Thyroid gland (tissue), 4 donors: ENCODE measurements around the gene TOPBP1. TPM values are rescaled to one million over a fixed set of nuclear protein-coding genes. Genes with fewer than 3 reads are reported as not detected.

Experiments used
- DNase-seq, 2 donors: peaks; one replicate each; pipeline ENCODE4 v3.0.0-alpha.2; 2019
- H3K27ac ChIP-seq, 3 donors: fragments of 200-600 bp; sonication (generic); 1 replicate in 2 of 3; 2 replicates in 1 of 3; pipeline ENCODE4 v1.5.1; 2016 to 2019; ENCODE audit warnings: mild to moderate bottlenecking in 1 of 3, moderate library complexity in 1 of 3
- H3K27me3 ChIP-seq: fragments of 200-600 bp; sonication (generic); one replicate; pipeline ENCODE4 v1.5.1; 2019
- H3K36me3 ChIP-seq, 2 donors: fragments of 200-600 bp; sonication (generic); one replicate each; pipeline ENCODE4 v1.5.1; 2016 to 2019
- H3K4me1 ChIP-seq, 2 donors: fragments of 200-600 bp; sonication (generic); one replicate each; pipeline ENCODE4 v1.5.1; 2017 to 2019
- H3K4me3 ChIP-seq, 3 donors: fragments of 200-600 bp; sonication (generic); replicated peaks in 1 of 3; 1 replicate in 2 of 3; 2 replicates in 1 of 3; pipeline ENCODE4 v1.5.1; 2016; ENCODE audit warnings: mild to moderate bottlenecking in 1 of 3
- H3K9me3 ChIP-seq: fragments of 200-600 bp; sonication (generic); one replicate; pipeline ENCODE4 v1.5.1; 2017
- POLR2A ChIP-seq, 2 donors: fragments of 450-650 bp; IDR thresholded peaks; one replicate each; pipeline ENCODE4 v1.6.1; 2017; ENCODE audit warnings: antibody characterized with exemption in 2 of 2, mild to moderate bottlenecking in 2 of 2, moderate library complexity in 1 of 2
- whole genome bisulfite sequencing, 2 donors: methylation state at CpG; one replicate each; pipeline ENCODE4 v1.1.5; 2017; 5-methylcytosine and 5-hydroxymethylcytosine counted together
- intact Hi-C: fragments of 100-400 bp; cut with DNase I; formaldehyde crosslinking; loops from one replicate; pipeline ENCODE4 v1.15.1; 2023
- total RNA-seq, 4 donors: library from RNA; depleted of rRNA; stranded (reverse); fragments of >200 nt; gene quantifications; one replicate each; pipeline ENCODE4 v1.2.3, GENCODE V29; 2016
- TF ChIP-seq, protein P1 (sequence below), 6 experiments: fragments of 200-600 bp in 3 of 6; fragments of 450-650 bp in 3 of 6; sonication (generic) in 3 of 6; IDR thresholded peaks; one replicate each; pipeline ENCODE4 v1.5.1; 2016 to 2019; ENCODE audit warnings: antibody characterized with exemption in 6 of 6, mild to moderate bottlenecking in 2 of 6, inconsistent platforms in 1 of 6, moderate library complexity in 1 of 6

Gene TOPBP1
- total RNA-seq, 4 donors from 2014 or later, result 25.5 to 46.7 (median 29.4) TPM

- Histone ChIP-seq H3K4me1 (no peaks in the 10 kb centered on the region), H3K9me3 (no peaks in the 10 kb centered on the region), H3K27me3 (no peaks in the 10 kb centered on the region), H3K36me3 (no peaks in the 10 kb centered on the region), H3K4me3 (no peak overlapping the region), H3K27ac (no peak overlapping the region)
- intact Hi-C loops, result no loop called here
- 79 to 93% methylated on average over 2 to 7 of the region's 7 CpGs for WGBS, 2 donors
- DNase-seq, result no peak
- TF ChIP-seq, protein P1, sequence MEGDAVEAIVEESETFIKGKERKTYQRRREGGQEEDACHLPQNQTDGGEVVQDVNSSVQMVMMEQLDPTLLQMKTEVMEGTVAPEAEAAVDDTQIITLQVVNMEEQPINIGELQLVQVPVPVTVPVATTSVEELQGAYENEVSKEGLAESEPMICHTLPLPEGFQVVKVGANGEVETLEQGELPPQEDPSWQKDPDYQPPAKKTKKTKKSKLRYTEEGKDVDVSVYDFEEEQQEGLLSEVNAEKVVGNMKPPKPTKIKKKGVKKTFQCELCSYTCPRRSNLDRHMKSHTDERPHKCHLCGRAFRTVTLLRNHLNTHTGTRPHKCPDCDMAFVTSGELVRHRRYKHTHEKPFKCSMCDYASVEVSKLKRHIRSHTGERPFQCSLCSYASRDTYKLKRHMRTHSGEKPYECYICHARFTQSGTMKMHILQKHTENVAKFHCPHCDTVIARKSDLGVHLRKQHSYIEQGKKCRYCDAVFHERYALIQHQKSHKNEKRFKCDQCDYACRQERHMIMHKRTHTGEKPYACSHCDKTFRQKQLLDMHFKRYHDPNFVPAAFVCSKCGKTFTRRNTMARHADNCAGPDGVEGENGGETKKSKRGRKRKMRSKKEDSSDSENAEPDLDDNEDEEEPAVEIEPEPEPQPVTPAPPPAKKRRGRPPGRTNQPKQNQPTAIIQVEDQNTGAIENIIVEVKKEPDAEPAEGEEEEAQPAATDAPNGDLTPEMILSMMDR (IDR thresholded peaks at IDR 0.05), result no peak
- TF ChIP-seq POLR2A (IDR thresholded peaks at IDR 0.05), result no peak
Measured at GRCh38 chr3:133701435-133702358, 40.0 kb upstream of the TOPBP1 start.

DNA sequence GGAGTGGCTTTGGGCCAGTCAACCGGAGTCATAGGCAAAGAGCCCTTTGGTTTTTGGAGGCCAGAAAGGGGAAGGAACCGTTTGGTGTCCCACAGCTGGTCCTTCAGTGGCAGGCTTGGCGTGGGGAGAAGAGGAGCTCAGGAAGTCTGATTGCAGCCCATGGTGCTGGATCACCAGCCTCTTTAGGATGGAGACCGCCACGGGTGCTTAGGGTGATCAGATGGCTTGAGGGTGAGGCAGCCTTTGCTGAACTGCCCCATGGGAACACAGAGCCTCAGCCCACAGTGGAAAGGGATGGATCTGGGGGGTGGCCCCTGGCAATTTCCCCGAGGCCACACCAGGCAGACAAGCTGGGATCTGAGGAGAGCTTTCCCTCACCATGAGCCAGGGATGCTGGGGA is 38.6 kb upstream of the TOPBP1 start:
- no peaks in the 10 kb centered on the region for H3K9me3 ChIP-seq
- H3K36me3 ChIP-seq, result no peaks in the 10 kb centered on the region
- H3K27me3 ChIP-seq, result no peaks in the 10 kb centered on the region
- no peak for TF ChIP-seq POLR2A (IDR thresholded peaks at IDR 0.05)
- TF ChIP-seq, protein P1 (IDR thresholded peaks at IDR 0.05), result no peak
- H3K4me3 ChIP-seq, result no peak overlapping the region
- 75 to 91% methylated on average over 6 of the region's 6 CpGs for WGBS, 2 donors
- DNase-seq, result no peak
- no peak overlapping the region for H3K27ac ChIP-seq
- intact Hi-C loops, result no loop called here
- no peaks in the 10 kb centered on the region for H3K4me1 ChIP-seq

- H3K27ac ChIP-seq, result no peak overlapping the region
- intact Hi-C loops, result no loop called here
- H3K36me3 ChIP-seq, result no peaks in the 10 kb centered on the region
- WGBS, 2 donors, result 79 to 88% methylated on average over 3 of the region's 3 CpGs
- no peaks in the 10 kb centered on the region for H3K9me3 ChIP-seq
- no peak overlapping the region for H3K4me3 ChIP-seq
- H3K27me3 ChIP-seq, result no peaks in the 10 kb centered on the region
- H3K4me1 ChIP-seq, result no peaks in the 10 kb centered on the region
- DNase-seq, result no peak
- TF ChIP-seq, protein P1 (IDR thresholded peaks at IDR 0.05), result no peak
- TF ChIP-seq POLR2A (IDR thresholded peaks at IDR 0.05), result no peak
Measured at GRCh38 chr3:133699903-133700302, 38.2 kb upstream of the TOPBP1 start.

DNA sequence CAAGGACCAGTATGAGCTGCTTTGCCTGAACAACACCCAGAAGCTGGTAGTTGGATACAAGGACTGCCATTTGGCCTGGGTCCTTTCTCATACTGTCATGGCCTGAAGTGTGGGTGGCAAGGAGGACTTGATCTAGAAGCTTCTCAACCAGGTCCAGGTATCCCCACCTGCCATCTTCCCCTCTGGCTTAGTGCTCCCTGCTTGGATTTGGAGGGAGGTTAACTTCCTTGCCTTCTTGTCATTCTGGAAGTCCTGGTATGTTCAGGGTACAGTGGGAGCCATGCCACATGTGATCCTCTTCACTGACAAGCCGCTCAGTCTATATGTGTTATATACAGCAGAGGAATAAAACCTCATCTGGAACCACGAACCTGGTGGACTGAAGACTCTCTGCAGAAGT is 37.7 kb upstream of the TOPBP1 start:
- no peak for DNase-seq
- Histone ChIP-seq H3K4me1 (no peaks in the 10 kb centered on the region), H3K9me3 (no peaks in the 10 kb centered on the region), H3K36me3 (no peaks in the 10 kb centered on the region), H3K27ac (no peak overlapping the region), H3K4me3 (no peak overlapping the region), H3K27me3 (no peaks in the 10 kb centered on the region)
- intact Hi-C loops, result no loop called here
- TF ChIP-seq, protein P1 (IDR thresholded peaks at IDR 0.05), result no peak
- TF ChIP-seq POLR2A (IDR thresholded peaks at IDR 0.05), result no peak
- 76 to 81% methylated on average over 2 of the region's 2 CpGs for WGBS, 2 donors

GRCh38 chr3:133697960-133698359 is 36.2 kb upstream of the TOPBP1 start:
- 74 to 84% methylated on average over 2 of the region's 2 CpGs for WGBS, 2 donors
- intact Hi-C loops, result no loop called here
- no peaks in the 10 kb centered on the region for H3K36me3 ChIP-seq
- H3K4me3 ChIP-seq, result no peak overlapping the region
- H3K4me1 ChIP-seq, result no peaks in the 10 kb centered on the region
- no peak for DNase-seq
- H3K27ac ChIP-seq, result no peak overlapping the region
- no peaks in the 10 kb centered on the region for H3K27me3 ChIP-seq
- H3K9me3 ChIP-seq, result no peaks in the 10 kb centered on the region
- TF ChIP-seq, protein P1 (IDR thresholded peaks at IDR 0.05), result no peak
- no peak for TF ChIP-seq POLR2A (IDR thresholded peaks at IDR 0.05)
